Esophagus muscularis mucosa (tissue), 4 donors: ENCODE measurements around the gene LCE5A. TPM values are rescaled to one million over a fixed set of nuclear protein-coding genes. Genes with fewer than 3 reads are reported as not detected.

Source experiments
- DNase-seq: peaks from one replicate; pipeline ENCODE4 v3.0.0-alpha.2; 2017; ENCODE audit errors: extremely low spot score
- H3K27ac ChIP-seq, 4 donors: fragments of 200-600 bp; sonication (generic); replicated peaks in 1 of 4; 1 replicate in 3 of 4; 2 replicates in 1 of 4; pipeline ENCODE4 v1.5.1; 2016 to 2019; ENCODE audit warnings: mild to moderate bottlenecking in 1 of 4
- H3K27me3 ChIP-seq, 4 donors: fragments of 200-600 bp; sonication (generic); one replicate each; pipeline versions ENCODE4 v1.5.1 to v1.6.0; 2016 to 2019
- H3K36me3 ChIP-seq, 4 donors: fragments of 200-600 bp; sonication (generic); one replicate each; pipeline ENCODE4 v1.5.1; 2016 to 2019
- H3K4me1 ChIP-seq, 4 donors: fragments of 200-600 bp; sonication (generic); one replicate each; pipeline ENCODE4 v1.5.1; 2016 to 2019
- H3K4me3 ChIP-seq, 4 donors: fragments of 200-600 bp; sonication (generic); 1 replicate in 2 of 4; 2 replicates in 2 of 4; pipeline ENCODE4 v1.5.1; 2016 to 2019; ENCODE audit warnings: mild to moderate bottlenecking in 4 of 4, moderate library complexity in 1 of 4
- H3K9me3 ChIP-seq, 4 donors: fragments of 200-600 bp; sonication (generic); 1 replicate in 3 of 4; 2 replicates in 1 of 4; pipeline ENCODE4 v1.5.1; 2016 to 2019
- CTCF ChIP-seq, 3 experiments: fragments of 200-600 bp in 2 of 3; fragments of 450-650 bp in 1 of 3; sonication (generic) in 2 of 3; IDR thresholded peaks; one replicate each; pipeline ENCODE4 v1.5.1; 2017 to 2019; ENCODE audit warnings: antibody characterized with exemption in 3 of 3, mild to moderate bottlenecking in 2 of 3, moderate library complexity in 1 of 3
- EP300 ChIP-seq: sonication (generic); formaldehyde crosslinking; IDR thresholded peaks from one replicate; pipeline ENCODE4 v1.6.1; 2017; ENCODE audit warnings: antibody characterized with exemption
- POLR2A ChIP-seq: fragments of 450-650 bp; IDR thresholded peaks from one replicate; pipeline ENCODE4 v1.6.1; 2017; ENCODE audit warnings: antibody characterized with exemption, moderate library complexity, mild to moderate bottlenecking, low read depth
- POLR2AphosphoS5 ChIP-seq, 2 donors: sonication (generic); formaldehyde crosslinking; IDR thresholded peaks; one replicate each; pipeline ENCODE4 v1.6.1; 2017; ENCODE audit warnings: antibody characterized with exemption in 2 of 2
- WGBS: methylation state at CpG from one replicate; pipeline ENCODE4 v1.1.5; 2018; 5-methylcytosine and 5-hydroxymethylcytosine counted together
- intact Hi-C: fragments of 100-400 bp; cut with DNase I; formaldehyde crosslinking; loops from one replicate; pipeline ENCODE4 v1.15.1; 2023
- total RNA-seq, 4 donors: library from RNA; depleted of rRNA; stranded (reverse); fragments of >200 nt; gene quantifications; one replicate each; pipeline versions ENCODE4 v1.1.0 to v1.2.1, GENCODE V29; 2016

LCE5A gene
- total RNA-seq, 4 donors from 2014 or later = not detected

- Histone ChIP-seq H3K4me3 (peak overlapping the region; percentile 35 to 46 (median 36)), H3K27me3 (peaks cover 0 to 71% (median 18%) of the 10 kb centered on the region in 4 donors), H3K36me3 (no peaks in the 10 kb centered on the region), H3K9me3 (no peaks in the 10 kb centered on the region), H3K4me1 (peaks cover 7 to 11% (median 10%) of the 10 kb centered on the region in 4 donors), H3K27ac (no peak overlapping the region)
- peak; percentile 89 for DNase-seq
- intact Hi-C loops = loop anchor here (10.0 kb wide), 1 partner anchor 59 kb away; no protein-coding TSS in a partner anchor
- TF ChIP-seq EP300 = no peak
- WGBS = 0% methylated on average over 3 of the region's 33 CpGs
Observed at GRCh38 chr1:152515434-152515783, 4.8 kb downstream of the LCE5A start.

- Histone ChIP-seq H3K9me3 (no peaks in the 10 kb centered on the region), H3K27me3 (peaks cover 0 to 64% (median 15%) of the 10 kb centered on the region in 4 donors), H3K4me1 (peaks cover 7 to 11% (median 10%) of the 10 kb centered on the region in 4 donors), H3K27ac (no peak overlapping the region), H3K36me3 (no peaks in the 10 kb centered on the region), H3K4me3 (no peak overlapping the region)
- WGBS = 78% methylated on average over 7 of the region's 7 CpGs
- intact Hi-C loops = loop anchor here (10.0 kb wide), 1 partner anchor 59 kb away; no protein-coding TSS in a partner anchor
- no peak for DNase-seq
- TF ChIP-seq EP300 (no peak), CTCF (IDR thresholded peaks at IDR 0.05) (no peak), POLR2AphosphoS5 (IDR thresholded peaks at IDR 0.05) (no peak), POLR2A (no peak)
Observed at GRCh38 chr1:152516082-152516481, 5.5 kb downstream of the LCE5A start.

GRCh38 chr1:152517237-152517811 is 6.7 kb downstream of the LCE5A start:
- Histone ChIP-seq H3K9me3 (no peaks in the 10 kb centered on the region), H3K36me3 (no peaks in the 10 kb centered on the region), H3K27me3 (peaks cover 0 to 52% (median 15%) of the 10 kb centered on the region in 4 donors), H3K27ac (no peak overlapping the region), H3K4me3 (no peak overlapping the region), H3K4me1 (peaks cover 7 to 11% (median 10%) of the 10 kb centered on the region in 4 donors)
- peak; percentile 72 for DNase-seq
- whole genome bisulfite sequencing = 40% methylated on average over 5 of the region's 7 CpGs
- TF ChIP-seq POLR2AphosphoS5 (IDR thresholded peaks at IDR 0.05) (no peak), CTCF (IDR thresholded peaks at IDR 0.05) (no peak)
- intact Hi-C loops = loop anchor here (10.0 kb wide), 1 partner anchor 57 kb away; no protein-coding TSS in a partner anchor

- intact Hi-C loops = loop anchor here (10.0 kb wide), 1 partner anchor 55 kb away; no protein-coding TSS in a partner anchor
- H3K27ac ChIP-seq = no peak overlapping the region
- DNase-seq = peak; percentile 77
- peaks cover 0 to 32% (median 9%) of the 10 kb centered on the region in 4 donors for H3K27me3 ChIP-seq
- 50% methylated on average over 1 of the region's 1 CpG for WGBS
- peaks cover 7 to 10% (median 9%) of the 10 kb centered on the region in 4 donors for H3K4me1 ChIP-seq
- no peak overlapping the region for H3K4me3 ChIP-seq
- TF ChIP-seq POLR2AphosphoS5 (IDR thresholded peaks at IDR 0.05) = no peak
- no peak for TF ChIP-seq POLR2A
- no peak for TF ChIP-seq EP300
- no peak for TF ChIP-seq CTCF (IDR thresholded peaks at IDR 0.05)
- H3K9me3 ChIP-seq = peaks cover 0 to 8% (median 4%) of the 10 kb centered on the region in 4 donors
- H3K36me3 ChIP-seq = no peaks in the 10 kb centered on the region
Observed at GRCh38 chr1:152519851-152520250, 9.2 kb downstream of the LCE5A start.

- no peak overlapping the region for H3K4me3 ChIP-seq
- H3K9me3 ChIP-seq = peaks cover 0 to 8% (median 4%) of the 10 kb centered on the region in 4 donors
- H3K4me1 ChIP-seq = peaks cover under 1 to 2% (median 1%) of the 10 kb centered on the region in 4 donors
- H3K27me3 ChIP-seq = peaks cover 0 to 24% (median 3%) of the 10 kb centered on the region in 4 donors
- intact Hi-C loops = no loop called here
- H3K27ac ChIP-seq = no peak overlapping the region
- DNase-seq = peak; percentile 64
- TF ChIP-seq CTCF (IDR thresholded peaks at IDR 0.05) (no peak), POLR2AphosphoS5 (IDR thresholded peaks at IDR 0.05) (no peak), POLR2A (no peak), EP300 (no peak)
- H3K36me3 ChIP-seq = no peaks in the 10 kb centered on the region
- WGBS = 65% methylated on average over 4 of the region's 4 CpGs
Observed at GRCh38 chr1:152520561-152521090, 10.0 kb downstream of the LCE5A start.
